ENCODE data around the gene GNG7.
"Not testable (repeated sequence)": the region's sequence is repeated elsewhere in the genome, so short reads cannot be mapped to it uniquely, and the experiment has no call there.

Gene GNG7

GRCh38 chr19:2469102-2469914, 233.2 kb downstream of the GNG7 start:
- Histone ChIP-seq H3K79me2 (ENCODE audit: control insufficient read depth, insufficient read depth, low read length, unreplicated experiment) (no peaks in the 10 kb centered on the region), H3K27ac (ENCODE audit: low read depth, low read length) (peak overlapping the region; percentile 61), H2AFZ (ENCODE audit: low read length, unreplicated experiment) (no peak overlapping the region), H3K4me3 (ENCODE audit: low read depth, low read length) (no peak overlapping the region), H3K27me3 (ENCODE audit: insufficient read depth, low read length) (no peaks in the 10 kb centered on the region), H3K4me1 (ENCODE audit: control insufficient read depth, insufficient read depth, low read length, unreplicated experiment) (peaks cover 16% of the 10 kb centered on the region), H3K36me3 (ENCODE audit: insufficient read depth, low read length) (no peaks in the 10 kb centered on the region)

- H3K4me1 ChIP-seq (ENCODE audit: control insufficient read depth, insufficient read depth, low read length, unreplicated experiment): peaks cover 16% of the 10 kb centered on the region
- H3K79me2 ChIP-seq (ENCODE audit: control insufficient read depth, insufficient read depth, low read length, unreplicated experiment): no peaks in the 10 kb centered on the region
- H3K27ac ChIP-seq (ENCODE audit: low read depth, low read length): no peak overlapping the region
- no peak overlapping the region for H2AFZ ChIP-seq (ENCODE audit: low read length, unreplicated experiment)
- no peaks in the 10 kb centered on the region for H3K36me3 ChIP-seq (ENCODE audit: insufficient read depth, low read length)
- H3K27me3 ChIP-seq (ENCODE audit: insufficient read depth, low read length): no peaks in the 10 kb centered on the region
- H3K4me3 ChIP-seq (ENCODE audit: low read depth, low read length): no peak overlapping the region
Measured at GRCh38 chr19:2468596-2468995, 233.9 kb downstream of the GNG7 start.

GRCh38 chr19:2464389-2464788, 238.1 kb downstream of the GNG7 start:
- H3K27me3 ChIP-seq (ENCODE audit: insufficient read depth, low read length): no peaks in the 10 kb centered on the region
- H3K36me3 ChIP-seq (ENCODE audit: insufficient read depth, low read length): no peaks in the 10 kb centered on the region
- peaks cover 10% of the 10 kb centered on the region for H3K4me1 ChIP-seq (ENCODE audit: control insufficient read depth, insufficient read depth, low read length, unreplicated experiment)
- no peak overlapping the region for H3K4me3 ChIP-seq (ENCODE audit: low read depth, low read length)
- no peak overlapping the region for H2AFZ ChIP-seq (ENCODE audit: low read length, unreplicated experiment)
- no peak overlapping the region; the same call in 1 of the 2 replicates for H3K27ac ChIP-seq (ENCODE audit: low read depth, low read length)
- no peaks in the 10 kb centered on the region for H3K79me2 ChIP-seq (ENCODE audit: control insufficient read depth, insufficient read depth, low read length, unreplicated experiment)

- H3K36me3 ChIP-seq (ENCODE audit: insufficient read depth, low read length); H3K4me1 ChIP-seq (ENCODE audit: control insufficient read depth, insufficient read depth, low read length, unreplicated experiment); H3K4me3 ChIP-seq (ENCODE audit: low read depth, low read length); H3K79me2 ChIP-seq (ENCODE audit: control insufficient read depth, insufficient read depth, low read length, unreplicated experiment); H3K27ac ChIP-seq (ENCODE audit: low read depth, low read length); H2AFZ ChIP-seq (ENCODE audit: low read length, unreplicated experiment); H3K27me3 ChIP-seq (ENCODE audit: insufficient read depth, low read length): not testable (repeated sequence)
Measured at GRCh38 chr19:2463694-2464093, 238.8 kb downstream of the GNG7 start.

DNA sequence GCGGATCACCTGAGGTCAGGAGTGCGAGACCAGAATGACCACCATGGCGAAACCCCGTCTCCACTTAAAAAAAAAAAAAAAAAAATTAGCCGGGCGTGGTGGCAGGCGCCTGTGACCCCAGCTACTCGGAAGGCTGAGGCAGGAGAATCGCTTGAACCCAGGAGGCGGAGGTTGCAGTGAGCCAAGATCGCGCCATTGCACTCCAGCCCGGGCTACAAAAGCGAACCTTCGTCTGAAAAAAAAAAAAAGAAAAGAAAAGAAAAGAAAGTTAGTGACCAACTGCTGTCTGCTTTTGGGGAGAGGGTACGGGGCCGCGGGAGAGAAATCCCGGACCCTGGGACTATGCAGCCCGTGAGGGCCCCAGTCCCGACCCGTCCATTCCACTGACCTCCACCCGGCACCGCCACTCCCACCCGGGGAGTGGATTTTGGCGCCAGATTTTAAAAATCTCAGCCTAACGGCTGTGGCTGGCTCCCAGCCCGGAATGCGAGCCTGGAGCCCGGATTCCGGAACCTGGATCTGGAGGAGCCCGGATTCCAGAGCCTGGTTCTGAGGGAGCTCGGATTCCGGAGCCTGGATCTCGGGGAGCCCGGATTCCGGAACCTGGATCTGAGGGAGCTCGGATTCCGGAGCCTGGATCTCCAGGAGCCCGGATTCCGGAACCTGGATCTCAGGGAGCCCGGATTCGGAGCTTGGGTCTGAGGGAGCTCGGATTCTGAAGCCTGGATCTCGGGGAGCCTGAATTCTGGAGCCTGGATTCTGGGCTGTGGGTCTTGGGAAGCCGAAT, 239.7 kb downstream of the GNG7 start:
- peak overlapping the region; percentile 74 for H3K27ac ChIP-seq (ENCODE audit: low read depth, low read length)
- no peaks in the 10 kb centered on the region for H3K27me3 ChIP-seq (ENCODE audit: insufficient read depth, low read length)
- H3K4me1 ChIP-seq (ENCODE audit: control insufficient read depth, insufficient read depth, low read length, unreplicated experiment): no peaks in the 10 kb centered on the region
- no peaks in the 10 kb centered on the region for H3K79me2 ChIP-seq (ENCODE audit: control insufficient read depth, insufficient read depth, low read length, unreplicated experiment)
- peak overlapping the region; percentile 34 for H2AFZ ChIP-seq (ENCODE audit: low read length, unreplicated experiment)
- no peaks in the 10 kb centered on the region for H3K36me3 ChIP-seq (ENCODE audit: insufficient read depth, low read length)
- peak overlapping the region; percentile 86 for H3K4me3 ChIP-seq (ENCODE audit: low read depth, low read length)

GRCh38 chr19:2461751-2462634, 240.5 kb downstream of the GNG7 start:
- H3K36me3 ChIP-seq (ENCODE audit: insufficient read depth, low read length): no peaks in the 10 kb centered on the region
- H3K27ac ChIP-seq (ENCODE audit: low read depth, low read length): peak overlapping the region; percentile 74
- no peaks in the 10 kb centered on the region for H3K27me3 ChIP-seq (ENCODE audit: insufficient read depth, low read length)
- peak overlapping the region; percentile 98 for H2AFZ ChIP-seq (ENCODE audit: low read length, unreplicated experiment)
- H3K4me1 ChIP-seq (ENCODE audit: control insufficient read depth, insufficient read depth, low read length, unreplicated experiment): no peaks in the 10 kb centered on the region
- H3K79me2 ChIP-seq (ENCODE audit: control insufficient read depth, insufficient read depth, low read length, unreplicated experiment): peaks cover 2% of the 10 kb centered on the region
- H3K4me3 ChIP-seq (ENCODE audit: low read depth, low read length): peak overlapping the region; percentile 86
